ENCODE measurements around the gene ARL3.

Gene ARL3

GRCh38 chr10:102656026-102656425, 58.2 kb downstream of the ARL3 start:
- peaks cover 60% of the 10 kb centered on the region for H3K4me1 ChIP-seq (ENCODE audit: control insufficient read depth, low read length)
- H3K4me3 ChIP-seq (ENCODE audit: low read length) = no peak overlapping the region
- H4K20me1 ChIP-seq (ENCODE audit: control insufficient read depth, insufficient read depth, low read depth, low read length) = peaks cover 16% of the 10 kb centered on the region
- no peak overlapping the region for H3K27ac ChIP-seq (ENCODE audit: low read depth, low read length)
- peaks cover 73% of the 10 kb centered on the region for H3K36me3 ChIP-seq (ENCODE audit: control insufficient read depth, low read length)
- no peaks in the 10 kb centered on the region for H3K9me3 ChIP-seq (ENCODE audit: control insufficient read depth, insufficient read depth, low read length)
- H3K4me2 ChIP-seq (ENCODE audit: low read length) = no peak overlapping the region
- H3F3A ChIP-seq (ENCODE audit: control insufficient read depth, insufficient read depth) = peaks cover 26% of the 10 kb centered on the region
- H3K79me2 ChIP-seq (ENCODE audit: control insufficient read depth, low read length) = peaks cover 39% of the 10 kb centered on the region
- no peaks in the 10 kb centered on the region for H3K27me3 ChIP-seq (ENCODE audit: control insufficient read depth, low read length)
- H3K9me2 ChIP-seq (replicated peaks; ENCODE audit: control insufficient read depth, low read length) = no peaks in the 10 kb centered on the region
- no peak for TF ChIP-seq EZH2phosphoT487 (IDR thresholded peaks at IDR 0.05; ENCODE audit: borderline replicate concordance, low read length)
- TF ChIP-seq CTCF (IDR thresholded peaks at IDR 0.05; ENCODE audit: low read depth, low read length, poor library complexity, severe bottlenecking) = no peak

- H3K4me2 ChIP-seq (ENCODE audit: low read length) = no peak overlapping the region
- peaks cover 60% of the 10 kb centered on the region for H3K4me1 ChIP-seq (ENCODE audit: control insufficient read depth, low read length)
- H3K4me3 ChIP-seq (ENCODE audit: low read length) = no peak overlapping the region
- TF ChIP-seq EZH2phosphoT487 (IDR thresholded peaks at IDR 0.05; ENCODE audit: borderline replicate concordance, low read length) (no peak), CTCF (IDR thresholded peaks at IDR 0.05; ENCODE audit: low read depth, low read length, poor library complexity, severe bottlenecking) (no peak)
- H3K27me3 ChIP-seq (ENCODE audit: control insufficient read depth, low read length) = no peaks in the 10 kb centered on the region
- H3K79me2 ChIP-seq (ENCODE audit: control insufficient read depth, low read length) = peaks cover 49% of the 10 kb centered on the region
- no peaks in the 10 kb centered on the region for H3K9me3 ChIP-seq (ENCODE audit: control insufficient read depth, insufficient read depth, low read length)
- H3F3A ChIP-seq (ENCODE audit: control insufficient read depth, insufficient read depth) = peaks cover 27% of the 10 kb centered on the region
- H3K9me2 ChIP-seq (replicated peaks; ENCODE audit: control insufficient read depth, low read length) = no peaks in the 10 kb centered on the region
- no peak overlapping the region for H3K27ac ChIP-seq (ENCODE audit: low read depth, low read length)
- peaks cover 16% of the 10 kb centered on the region for H4K20me1 ChIP-seq (ENCODE audit: control insufficient read depth, insufficient read depth, low read depth, low read length)
- peaks cover 82% of the 10 kb centered on the region for H3K36me3 ChIP-seq (ENCODE audit: control insufficient read depth, low read length)
Observed at GRCh38 chr10:102654969-102655368, 59.2 kb downstream of the ARL3 start.

- H3K27me3 ChIP-seq (ENCODE audit: control insufficient read depth, low read length) = no peaks in the 10 kb centered on the region
- TF ChIP-seq CTCF (IDR thresholded peaks at IDR 0.05; ENCODE audit: low read depth, low read length, poor library complexity, severe bottlenecking) = no peak
- no peak for TF ChIP-seq EZH2phosphoT487 (IDR thresholded peaks at IDR 0.05; ENCODE audit: borderline replicate concordance, low read length)
- no peaks in the 10 kb centered on the region for H3K9me2 ChIP-seq (replicated peaks; ENCODE audit: control insufficient read depth, low read length)
- peaks cover 61% of the 10 kb centered on the region for H3K4me1 ChIP-seq (ENCODE audit: control insufficient read depth, low read length)
- H3K4me3 ChIP-seq (ENCODE audit: low read length) = no peak overlapping the region
- peaks cover 53% of the 10 kb centered on the region for H3K79me2 ChIP-seq (ENCODE audit: control insufficient read depth, low read length)
- H4K20me1 ChIP-seq (ENCODE audit: control insufficient read depth, insufficient read depth, low read depth, low read length) = peaks cover 16% of the 10 kb centered on the region
- H3K9me3 ChIP-seq (ENCODE audit: control insufficient read depth, insufficient read depth, low read length) = no peaks in the 10 kb centered on the region
- H3K36me3 ChIP-seq (ENCODE audit: control insufficient read depth, low read length) = peaks cover 84% of the 10 kb centered on the region
- no peak overlapping the region for H3K27ac ChIP-seq (ENCODE audit: low read depth, low read length)
- H3K4me2 ChIP-seq (ENCODE audit: low read length) = no peak overlapping the region
- peaks cover 29% of the 10 kb centered on the region for H3F3A ChIP-seq (ENCODE audit: control insufficient read depth, insufficient read depth)
Observed at GRCh38 chr10:102654566-102654965, 59.6 kb downstream of the ARL3 start.
